Esophagus muscularis mucosa (tissue), 4 donors: ENCODE measurements around the gene TECTB.

Experiments
- EP300 ChIP-seq: sonication (generic); formaldehyde crosslinking; IDR thresholded peaks from one replicate; pipeline ENCODE4 v1.6.1; 2017; ENCODE audit warnings: antibody characterized with exemption
- POLR2A ChIP-seq: fragments of 450-650 bp; IDR thresholded peaks from one replicate; pipeline ENCODE4 v1.6.1; 2017; ENCODE audit warnings: antibody characterized with exemption, moderate library complexity, mild to moderate bottlenecking, low read depth
- POLR2AphosphoS5 ChIP-seq, 2 donors: sonication (generic); formaldehyde crosslinking; IDR thresholded peaks; one replicate each; pipeline ENCODE4 v1.6.1; 2017; ENCODE audit warnings: antibody characterized with exemption in 2 of 2
- TF ChIP-seq, protein P1 (sequence below), 3 experiments: fragments of 200-600 bp in 2 of 3; fragments of 450-650 bp in 1 of 3; sonication (generic) in 2 of 3; IDR thresholded peaks; one replicate each; pipeline ENCODE4 v1.5.1; 2017 to 2019; ENCODE audit warnings: antibody characterized with exemption in 3 of 3, mild to moderate bottlenecking in 2 of 3, moderate library complexity in 1 of 3

- TF ChIP-seq, protein P1, sequence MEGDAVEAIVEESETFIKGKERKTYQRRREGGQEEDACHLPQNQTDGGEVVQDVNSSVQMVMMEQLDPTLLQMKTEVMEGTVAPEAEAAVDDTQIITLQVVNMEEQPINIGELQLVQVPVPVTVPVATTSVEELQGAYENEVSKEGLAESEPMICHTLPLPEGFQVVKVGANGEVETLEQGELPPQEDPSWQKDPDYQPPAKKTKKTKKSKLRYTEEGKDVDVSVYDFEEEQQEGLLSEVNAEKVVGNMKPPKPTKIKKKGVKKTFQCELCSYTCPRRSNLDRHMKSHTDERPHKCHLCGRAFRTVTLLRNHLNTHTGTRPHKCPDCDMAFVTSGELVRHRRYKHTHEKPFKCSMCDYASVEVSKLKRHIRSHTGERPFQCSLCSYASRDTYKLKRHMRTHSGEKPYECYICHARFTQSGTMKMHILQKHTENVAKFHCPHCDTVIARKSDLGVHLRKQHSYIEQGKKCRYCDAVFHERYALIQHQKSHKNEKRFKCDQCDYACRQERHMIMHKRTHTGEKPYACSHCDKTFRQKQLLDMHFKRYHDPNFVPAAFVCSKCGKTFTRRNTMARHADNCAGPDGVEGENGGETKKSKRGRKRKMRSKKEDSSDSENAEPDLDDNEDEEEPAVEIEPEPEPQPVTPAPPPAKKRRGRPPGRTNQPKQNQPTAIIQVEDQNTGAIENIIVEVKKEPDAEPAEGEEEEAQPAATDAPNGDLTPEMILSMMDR (IDR thresholded peaks at IDR 0.05) = no peak
- no peak for TF ChIP-seq POLR2AphosphoS5 (IDR thresholded peaks at IDR 0.05)
- no peak for TF ChIP-seq POLR2A
- TF ChIP-seq EP300 = no peak
These were observed 8.4 kb upstream of the TECTB start for GRCh38 chr10:112274831-112275230.
